Measurements from ENCODE around the gene TBX15. TPM values are rescaled to one million over a fixed set of nuclear protein-coding genes. Genes with fewer than 3 reads are reported as not detected.

The TBX15 gene
- total RNA-seq, 3 donors from 2014 or later: not detected

- H3K9me3 Mint-ChIP-seq: peaks cover 23% of the 10 kb centered on the region
- DNase-seq (no peak), ATAC-seq (no peak)
- peaks cover 7% of the 10 kb centered on the region for H3K4me1 Mint-ChIP-seq (ENCODE audit: low read depth)
- H3K27me3 Mint-ChIP-seq (ENCODE audit: low read depth): peaks cover 77% of the 10 kb centered on the region
- H3K4me3 Mint-ChIP-seq: no peak overlapping the region
- H3K36me3 Mint-ChIP-seq (ENCODE audit: insufficient read depth): no peaks in the 10 kb centered on the region
These were observed 18.5 kb upstream of the TBX15 start for GRCh38 chr1:119006406-119007279.

GRCh38 chr1:119005724-119006405 is 17.7 kb upstream of the TBX15 start:
- Mint-ChIP-seq H3K4me3 (no peak overlapping the region), H3K9me3 (peaks cover 23% of the 10 kb centered on the region), H3K4me1 (ENCODE audit: low read depth) (peaks cover 7% of the 10 kb centered on the region), H3K27me3 (ENCODE audit: low read depth) (peaks cover 80% of the 10 kb centered on the region), H3K36me3 (ENCODE audit: insufficient read depth) (no peaks in the 10 kb centered on the region)
- DNase-seq (no peak), ATAC-seq (no peak)

- H3K4me3 Mint-ChIP-seq: no peak overlapping the region
- H3K36me3 Mint-ChIP-seq (ENCODE audit: insufficient read depth): no peaks in the 10 kb centered on the region
- peaks cover 7% of the 10 kb centered on the region for H3K4me1 Mint-ChIP-seq (ENCODE audit: low read depth)
- ATAC-seq: no peak
- no peak for DNase-seq
- peaks cover 84% of the 10 kb centered on the region for H3K27me3 Mint-ChIP-seq (ENCODE audit: low read depth)
- H3K9me3 Mint-ChIP-seq: peaks cover 17% of the 10 kb centered on the region
These were observed 16.6 kb upstream of the TBX15 start for GRCh38 chr1:119004781-119005180.

GRCh38 chr1:119004129-119004527 is 16.0 kb upstream of the TBX15 start:
- no peak overlapping the region for H3K4me3 Mint-ChIP-seq
- DNase-seq (no peak), ATAC-seq (no peak)
- H3K27me3 Mint-ChIP-seq (ENCODE audit: low read depth): peaks cover 85% of the 10 kb centered on the region
- H3K9me3 Mint-ChIP-seq: peaks cover 16% of the 10 kb centered on the region
- peaks cover 7% of the 10 kb centered on the region for H3K4me1 Mint-ChIP-seq (ENCODE audit: low read depth)
- no peaks in the 10 kb centered on the region for H3K36me3 Mint-ChIP-seq (ENCODE audit: insufficient read depth)

- H3K4me1 Mint-ChIP-seq (ENCODE audit: low read depth): peaks cover 2% of the 10 kb centered on the region
- H3K4me3 Mint-ChIP-seq: no peak overlapping the region
- ATAC-seq: no peak
- H3K27me3 Mint-ChIP-seq (ENCODE audit: low read depth): peaks cover 85% of the 10 kb centered on the region
- peaks cover 11% of the 10 kb centered on the region for H3K9me3 Mint-ChIP-seq
- no peak for DNase-seq
- no peaks in the 10 kb centered on the region for H3K36me3 Mint-ChIP-seq (ENCODE audit: insufficient read depth)
These were observed 15.4 kb upstream of the TBX15 start for GRCh38 chr1:119003413-119004128.

GRCh38 chr1:119002028-119002686 is 14.0 kb upstream of the TBX15 start:
- Mint-ChIP-seq H3K27me3 (ENCODE audit: low read depth) (peaks cover 89% of the 10 kb centered on the region), H3K4me1 (ENCODE audit: low read depth) (no peaks in the 10 kb centered on the region), H3K9me3 (peaks cover 9% of the 10 kb centered on the region), H3K4me3 (no peak overlapping the region), H3K36me3 (ENCODE audit: insufficient read depth) (no peaks in the 10 kb centered on the region)
- ATAC-seq (no peak), DNase-seq (no peak)

GRCh38 chr1:119001181-119002027 is 13.3 kb upstream of the TBX15 start:
- Mint-ChIP-seq H3K4me1 (ENCODE audit: low read depth) (no peaks in the 10 kb centered on the region), H3K4me3 (no peak overlapping the region), H3K27me3 (ENCODE audit: low read depth) (peaks cover 89% of the 10 kb centered on the region), H3K9me3 (peaks cover 9% of the 10 kb centered on the region), H3K36me3 (ENCODE audit: insufficient read depth) (no peaks in the 10 kb centered on the region)
- no peak for DNase-seq
- ATAC-seq: no peak

- H3K4me1 Mint-ChIP-seq (ENCODE audit: low read depth): no peaks in the 10 kb centered on the region
- ATAC-seq: no peak
These were observed 12.4 kb upstream of the TBX15 start for GRCh38 chr1:119000371-119001180.

GRCh38 chr1:118999348-119000071 is 11.4 kb upstream of the TBX15 start:
- Mint-ChIP-seq H3K4me3 (no peak overlapping the region), H3K4me1 (ENCODE audit: low read depth) (no peaks in the 10 kb centered on the region), H3K9me3 (peaks cover 3% of the 10 kb centered on the region), H3K27me3 (ENCODE audit: low read depth) (peaks cover 92% of the 10 kb centered on the region), H3K36me3 (ENCODE audit: insufficient read depth) (no peaks in the 10 kb centered on the region)
- no peak for DNase-seq
- ATAC-seq: no peak

More at GRCh38 chr1:119000371-119001180, 12.4 kb upstream of the TBX15 start:
- peaks cover 89% of the 10 kb centered on the region for H3K27me3 Mint-ChIP-seq (ENCODE audit: low read depth)
- no peaks in the 10 kb centered on the region for H3K36me3 Mint-ChIP-seq (ENCODE audit: insufficient read depth)
- DNase-seq: no peak
- H3K4me3 Mint-ChIP-seq: no peak overlapping the region
- peaks cover 5% of the 10 kb centered on the region for H3K9me3 Mint-ChIP-seq

GRCh38 chr1:118998171-118998570 is 10.0 kb upstream of the TBX15 start:
- no peak for ATAC-seq
- Mint-ChIP-seq H3K4me1 (ENCODE audit: low read depth) (no peaks in the 10 kb centered on the region), H3K9me3 (peaks cover 2% of the 10 kb centered on the region), H3K27me3 (ENCODE audit: low read depth) (peaks cover 92% of the 10 kb centered on the region), H3K36me3 (ENCODE audit: insufficient read depth) (no peaks in the 10 kb centered on the region), H3K4me3 (no peak overlapping the region)
- DNase-seq: no peak

- H3K36me3 Mint-ChIP-seq (ENCODE audit: insufficient read depth): no peaks in the 10 kb centered on the region
- H3K4me3 Mint-ChIP-seq: no peak overlapping the region
- peaks cover 89% of the 10 kb centered on the region for H3K27me3 Mint-ChIP-seq (ENCODE audit: low read depth)
- no peak for DNase-seq
- no peaks in the 10 kb centered on the region for H3K9me3 Mint-ChIP-seq
- no peaks in the 10 kb centered on the region for H3K4me1 Mint-ChIP-seq (ENCODE audit: low read depth)
- ATAC-seq: no peak
These were observed 9.1 kb upstream of the TBX15 start for GRCh38 chr1:118997225-118997624.

- no peaks in the 10 kb centered on the region for H3K9me3 Mint-ChIP-seq
- H3K4me3 Mint-ChIP-seq: no peak overlapping the region
- ATAC-seq (no peak), DNase-seq (no peak)
- peaks cover 93% of the 10 kb centered on the region for H3K27me3 Mint-ChIP-seq (ENCODE audit: low read depth)
- H3K36me3 Mint-ChIP-seq (ENCODE audit: insufficient read depth): no peaks in the 10 kb centered on the region
- no peaks in the 10 kb centered on the region for H3K4me1 Mint-ChIP-seq (ENCODE audit: low read depth)
These were observed 7.3 kb upstream of the TBX15 start for GRCh38 chr1:118995312-118996016.

Data from activated T-cell treated with anti-CD3 and anti-CD28 coated beads, Interleukin-2, amount 50 U/mL, for 4 hours (primary cell).